HG02970 (cell line): ENCODE measurements around the gene TMPRSS13.
"Not testable (repeated sequence)": the region's sequence is repeated elsewhere in the genome, so short reads cannot be mapped to it uniquely, and the experiment has no call there.

Source experiments
- ATAC-seq: cut with Tn5 transposase; IDR thresholded peaks from one replicate; pipeline ENCODE4 v1.9.1; 2021; ENCODE audit warnings: mild to moderate bottlenecking, moderate library complexity, moderate number of reproducible peaks; ENCODE audit not compliant: unreplicated experiment, low FRiP score

TMPRSS13 gene

GRCh38 chr11:117875382-117876058 lies 53.7 kb downstream of the TMPRSS13 start:
- ATAC-seq: no peak

GRCh38 chr11:117874910-117875381 lies 54.3 kb downstream of the TMPRSS13 start:
- no peak for ATAC-seq

DNA sequence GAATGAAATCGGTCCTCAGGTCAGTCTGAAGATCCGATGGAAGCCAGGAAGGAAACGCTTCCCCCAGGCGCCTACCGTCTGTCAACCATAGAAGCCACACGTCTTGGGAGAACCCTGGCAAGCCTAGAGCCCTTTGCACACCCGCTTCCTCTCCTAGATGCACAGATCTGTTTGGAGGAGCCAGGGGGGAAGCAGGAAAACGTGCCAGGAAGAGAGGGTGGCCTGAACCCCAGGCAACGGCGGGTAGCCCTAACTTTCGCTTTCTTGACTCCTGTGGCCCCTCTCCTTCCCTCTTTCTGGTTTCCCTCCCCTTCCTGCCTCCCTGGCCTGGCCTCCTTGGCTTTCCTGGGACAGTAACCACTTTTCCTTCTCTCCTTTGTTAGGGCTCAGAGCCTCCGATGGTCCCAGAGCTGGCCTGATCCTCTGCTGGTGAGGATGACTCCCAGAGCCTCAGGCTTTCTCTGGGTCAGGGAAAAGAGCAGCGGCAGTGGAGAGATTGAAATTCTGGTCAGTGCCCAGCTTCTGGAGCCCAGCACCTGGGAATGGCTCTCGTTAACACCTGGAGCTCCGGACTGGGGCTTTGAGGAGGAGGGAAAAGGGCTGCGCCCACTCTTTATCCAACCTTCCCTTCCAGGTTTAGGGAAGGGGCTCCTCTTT lies 54.8 kb downstream of the TMPRSS13 start:
- ATAC-seq: no peak

DNA sequence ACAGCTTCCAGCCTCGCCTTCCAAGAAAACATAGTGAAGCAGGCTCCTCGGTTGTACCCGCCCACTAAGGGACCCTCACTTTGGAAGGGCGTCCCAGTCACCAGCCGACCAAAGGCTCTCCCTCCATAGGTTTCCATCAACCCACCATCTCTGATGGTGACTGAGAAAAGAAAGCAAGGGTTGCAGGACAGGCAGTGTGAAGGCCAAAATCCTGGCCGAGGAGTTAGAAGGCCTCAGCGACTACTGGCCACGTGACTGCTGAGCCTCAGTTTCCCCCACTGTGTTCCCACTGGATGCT lies 55.4 kb downstream of the TMPRSS13 start:
- ATAC-seq: no peak

- no peak for ATAC-seq
Measured at GRCh38 chr11:117872975-117873827, 56.0 kb downstream of the TMPRSS13 start.

DNA sequence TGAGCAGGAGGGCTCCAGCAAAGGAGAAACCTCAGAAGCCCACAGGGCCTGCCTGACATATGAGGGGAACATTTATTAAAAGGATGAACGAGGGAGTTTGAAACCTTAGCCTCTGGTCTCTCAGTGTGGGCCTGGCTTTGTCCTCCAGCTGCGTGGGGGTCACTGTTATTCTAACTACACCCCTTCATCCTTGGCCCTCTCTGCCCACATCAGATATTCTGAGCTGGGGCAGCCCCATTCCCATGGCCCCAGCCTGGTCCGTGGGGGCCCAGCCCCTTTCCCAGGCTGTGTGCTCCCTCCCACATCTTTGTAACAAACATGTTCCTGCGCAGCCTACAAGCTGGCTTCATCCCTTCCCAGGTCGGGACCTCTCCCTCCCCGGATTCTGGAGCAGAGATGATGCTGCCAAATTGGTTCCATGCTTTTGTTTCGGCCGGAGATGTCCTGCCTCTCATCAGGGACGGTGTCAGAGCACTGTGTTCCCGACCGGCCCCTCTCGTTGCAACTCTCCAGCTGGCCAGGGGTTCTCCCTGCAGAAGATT lies 56.7 kb downstream of the TMPRSS13 start:
- no peak for ATAC-seq

- ATAC-seq: no peak
Measured at GRCh38 chr11:117871784-117872183, 57.4 kb downstream of the TMPRSS13 start.

GRCh38 chr11:117871160-117871559 lies 58.0 kb downstream of the TMPRSS13 start:
- ATAC-seq: no peak

GRCh38 chr11:117870103-117870952 lies 58.9 kb downstream of the TMPRSS13 start:
- ATAC-seq: no peak

DNA sequence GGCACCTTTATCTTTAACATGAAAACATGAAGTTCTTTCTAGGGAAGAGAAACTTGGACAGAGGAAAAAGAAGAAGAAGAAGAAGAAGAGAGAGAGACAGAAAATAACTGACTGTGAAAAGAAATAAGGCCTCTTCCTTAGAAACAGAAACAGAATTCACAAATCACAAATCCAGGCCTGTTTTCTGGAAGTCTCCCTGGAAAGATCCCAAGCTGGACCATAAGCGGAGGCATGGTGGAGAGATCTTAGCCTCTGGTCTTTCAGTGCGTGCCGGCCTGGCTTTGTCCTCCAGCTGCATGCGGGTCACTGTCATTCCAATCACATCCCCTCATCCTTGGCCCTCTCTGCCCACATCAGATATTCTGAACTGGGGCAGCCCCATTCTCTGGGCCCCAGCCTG lies 59.6 kb downstream of the TMPRSS13 start:
- no peak for ATAC-seq

DNA sequence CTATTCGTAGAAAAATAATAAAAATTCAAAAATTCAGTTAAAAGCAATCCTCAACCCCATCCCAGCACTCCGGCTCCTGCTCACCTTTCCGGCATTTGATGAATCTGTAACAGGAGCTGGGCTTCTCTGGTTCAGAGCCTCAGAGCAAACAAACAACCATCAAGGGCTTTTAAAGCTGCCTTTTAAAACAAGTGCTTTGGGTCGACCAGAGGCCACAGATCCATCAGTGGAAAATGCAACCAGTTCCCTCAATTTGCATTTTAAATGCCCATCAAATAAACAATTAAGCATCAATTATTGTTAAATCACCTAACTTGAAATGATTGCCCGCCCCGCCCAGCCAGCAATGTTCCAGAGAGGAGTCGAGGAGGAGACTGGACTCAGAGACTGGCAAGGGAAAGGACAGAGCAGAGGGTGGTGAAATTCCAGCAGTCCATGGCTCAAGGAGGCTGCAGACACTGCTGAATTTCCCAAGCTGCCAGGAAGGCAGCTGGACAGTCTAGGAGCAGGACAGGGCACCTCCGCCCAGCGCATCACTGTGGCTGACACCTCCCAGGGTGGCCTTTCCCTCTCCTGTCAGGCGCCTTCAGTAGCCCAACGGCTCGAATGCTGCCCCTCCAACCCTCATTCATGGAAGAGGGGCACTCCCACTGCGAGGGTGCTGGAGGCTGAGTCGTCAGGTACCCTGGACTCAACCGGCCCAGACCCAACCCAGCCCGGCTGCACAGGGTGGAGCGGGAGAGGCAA lies 60.2 kb downstream of the TMPRSS13 start:
- ATAC-seq: no peak

- ATAC-seq: no peak
Measured at GRCh38 chr11:117868088-117868487, 61.1 kb downstream of the TMPRSS13 start.

DNA sequence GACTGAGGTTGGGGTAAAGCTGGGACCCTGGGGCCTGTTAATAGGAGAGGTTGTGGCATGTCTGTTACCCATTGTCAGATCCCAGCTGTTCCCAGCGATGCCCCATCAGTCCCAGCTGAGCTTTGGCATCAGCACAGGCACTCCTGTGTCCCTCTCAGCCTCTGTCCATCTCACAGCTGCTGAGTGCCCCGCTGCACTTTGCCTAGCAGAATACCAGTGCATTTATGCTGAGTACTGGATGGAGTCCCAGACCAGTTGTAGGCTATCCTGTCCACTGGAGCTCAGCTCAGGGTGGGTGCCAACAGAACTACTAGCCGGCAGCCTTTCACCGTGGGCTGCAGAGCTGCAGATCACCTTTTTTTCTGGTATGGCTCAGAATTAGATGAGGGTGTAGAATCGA lies 62.7 kb downstream of the TMPRSS13 start:
- no peak for ATAC-seq

- not testable (repeated sequence) for ATAC-seq
Measured at GRCh38 chr11:117865546-117865945, 63.7 kb downstream of the TMPRSS13 start.

DNA sequence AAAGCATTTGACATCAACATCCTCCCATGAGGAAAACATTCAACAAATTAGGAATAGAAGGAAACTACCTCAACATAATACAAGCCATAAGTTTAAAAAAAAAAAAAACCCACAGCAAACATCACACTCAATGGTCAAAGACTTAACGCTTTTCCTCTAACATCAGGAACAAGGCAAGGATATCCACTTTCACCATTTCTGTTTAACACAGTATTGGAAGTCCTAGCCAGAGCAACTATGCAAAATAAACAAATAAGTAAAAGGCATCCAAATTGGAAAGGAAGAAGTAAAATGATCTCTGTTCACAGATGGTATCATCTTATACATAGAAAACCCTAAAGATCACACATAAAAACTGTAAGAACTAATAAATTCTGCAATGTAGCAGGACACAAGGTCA lies 65.8 kb downstream of the TMPRSS13 start:
- no peak for ATAC-seq

DNA sequence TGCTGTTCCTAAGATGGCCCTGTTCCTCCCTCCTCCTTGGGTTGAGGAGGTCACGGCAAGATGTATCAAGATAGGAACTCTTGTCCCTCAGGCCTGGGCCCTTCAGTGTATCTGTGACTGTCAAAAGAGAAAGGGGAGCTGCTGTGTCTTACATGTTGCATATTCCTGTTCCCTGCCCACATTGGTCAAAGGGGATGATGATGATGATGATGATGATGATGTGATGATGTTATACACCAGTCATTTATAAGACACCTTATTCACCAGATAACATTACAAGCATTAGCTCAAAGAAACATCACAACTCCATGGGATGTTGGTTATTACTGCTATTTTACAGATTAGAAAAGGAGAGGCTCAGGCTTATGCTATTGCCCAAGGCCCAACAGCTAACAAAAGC lies 66.4 kb downstream of the TMPRSS13 start:
- no peak for ATAC-seq

- ATAC-seq: no peak
Measured at GRCh38 chr11:117862019-117862725, 67.0 kb downstream of the TMPRSS13 start.

GRCh38 chr11:117861151-117862018 lies 67.8 kb downstream of the TMPRSS13 start:
- ATAC-seq: no peak
